Small intestine (tissue), 7 donors: Measurements from ENCODE around the gene ITPR1. TPM values are rescaled to one million over a fixed set of nuclear protein-coding genes. Genes with fewer than 3 reads are reported as not detected.
A peak's percentile ranks its signal among the peaks of the same experiment; 100 is the strongest.

ENCODE experiments used
- DNase-seq, 2 donors: peaks; one replicate each; pipeline versions ENCODE4 v3.0.0 to v3.0.0-alpha.2; 2013
- FAIRE-seq: peaks from 2 replicates; lab custom pipeline; 2012; peaks lifted over from hg19 to GRCh38; lab: Jason Lieb, UNC
- H3K27ac ChIP-seq, 3 donors: one replicate each; pipeline ENCODE4 v1.5.1; 2013; ENCODE audit warnings: low read length in 2 of 3, mild to moderate bottlenecking in 2 of 3, control low read depth in 1 of 3, inconsistent platforms in 1 of 3, low read depth in 1 of 3, moderate library complexity in 1 of 3
- H3K27me3 ChIP-seq, 3 donors: one replicate each; pipeline ENCODE4 v1.6.1; 2013; ENCODE audit warnings: low read length in 3 of 3, inconsistent platforms in 1 of 3; ENCODE audit not compliant: control insufficient read depth in 3 of 3, insufficient read depth in 3 of 3
- H3K36me3 ChIP-seq, 3 donors: one replicate each; pipeline ENCODE4 v1.6.1; 2013; ENCODE audit warnings: low read length in 3 of 3, inconsistent platforms in 1 of 3, low read depth in 1 of 3, mild to moderate bottlenecking in 1 of 3, moderate library complexity in 1 of 3; ENCODE audit not compliant: control insufficient read depth in 3 of 3, insufficient read depth in 2 of 3
- H3K4me1 ChIP-seq, 3 donors: one replicate each; pipeline ENCODE4 v1.6.1; 2013; ENCODE audit warnings: low read length in 2 of 3, inconsistent platforms in 1 of 3, low read depth in 1 of 3, mild to moderate bottlenecking in 1 of 3, moderate library complexity in 1 of 3; ENCODE audit not compliant: control insufficient read depth in 3 of 3, insufficient read depth in 2 of 3
- H3K4me3 ChIP-seq, 3 donors: one replicate each; pipeline ENCODE4 v1.5.1; 2013; ENCODE audit warnings: low read length in 3 of 3, control low read depth in 1 of 3, inconsistent platforms in 1 of 3, low read depth in 1 of 3, mild to moderate bottlenecking in 1 of 3, moderate library complexity in 1 of 3
- H3K9me3 ChIP-seq, 2 donors: one replicate each; pipeline ENCODE4 v1.6.1; 2013; ENCODE audit warnings: low read depth in 1 of 2, low read length in 1 of 2; ENCODE audit not compliant: control insufficient read depth in 2 of 2, insufficient read depth in 1 of 2
- WGBS, 3 donors: extraction: QIAGEN DNeasy Blood & Tissue Kit; methylation state at CpG; one replicate each; pipeline ENCODE4 v1.1.7; 2013; 5-methylcytosine and 5-hydroxymethylcytosine counted together
- polyA plus RNA-seq, 4 donors: library from polyadenylated mRNA; stranded (reverse) in 3 of 4; unstranded in 1 of 4; fragments of 200-250 nt in 3 of 4; fragments of 120-200 nt in 1 of 4; gene quantifications; one replicate each; pipeline versions ENCODE4 v1.2.1 to v1.2.3, GENCODE V29; 2013
- donor health status: healthy with polysubstance abuse.
- donor health status: control.
- donor health status: control.
- donor health status: Bipolar disorder and iron deficiency.
- donor health status: healthy.

ITPR1 gene
- polyA plus RNA-seq, 4 donors: 0.89 to 13.8 (median 5.1) TPM

GRCh38 chr3:4515916-4516579 is 22.9 kb downstream of the ITPR1 start:
- FAIRE-seq: no peak
- DNase-seq: no peak
- H3K36me3 ChIP-seq: peaks cover 0 to 2% (median 0%) of the 10 kb centered on the region in 3 donors
- no peaks in the 10 kb centered on the region for H3K9me3 ChIP-seq
- H3K4me3 ChIP-seq: no peak overlapping the region
- H3K27me3 ChIP-seq: no peaks in the 10 kb centered on the region
- no peak overlapping the region for H3K27ac ChIP-seq
- WGBS, 3 donors: 80 to 82% (median 80%) methylated on average over 7 of the region's 7 CpGs
- no peaks in the 10 kb centered on the region for H3K4me1 ChIP-seq

- no peak for FAIRE-seq
Observed at GRCh38 chr3:4517093-4517492, 23.9 kb downstream of the ITPR1 start.

GRCh38 chr3:4517643-4518311 is 24.6 kb downstream of the ITPR1 start:
- Histone ChIP-seq H3K4me3 (no peak overlapping the region), H3K27me3 (no peaks in the 10 kb centered on the region), H3K27ac (no peak overlapping the region), H3K4me1 (peaks cover 0 to 3% (median 0%) of the 10 kb centered on the region in 3 donors), H3K9me3 (no peaks in the 10 kb centered on the region), H3K36me3 (peaks cover 0 to 2% (median 0%) of the 10 kb centered on the region in 3 donors)
- 38 to 53% (median 40%) methylated on average over 3 of the region's 3 CpGs for WGBS, 3 donors
- FAIRE-seq (no peak), DNase-seq (no peak)

More at GRCh38 chr3:4517093-4517492, 23.9 kb downstream of the ITPR1 start:
- no peak for DNase-seq
- no peaks in the 10 kb centered on the region for H3K27me3 ChIP-seq
- no peak overlapping the region for H3K4me3 ChIP-seq
- no peaks in the 10 kb centered on the region for H3K4me1 ChIP-seq
- no peaks in the 10 kb centered on the region for H3K9me3 ChIP-seq
- peaks cover 0 to 2% (median 0%) of the 10 kb centered on the region in 3 donors for H3K36me3 ChIP-seq
- WGBS, 3 donors: 77 to 92% (median 89%) methylated on average over 5 of the region's 5 CpGs
- H3K27ac ChIP-seq: no peak overlapping the region

GRCh38 chr3:4520033-4520816 is 27.1 kb downstream of the ITPR1 start:
- no peak overlapping the region for H3K4me3 ChIP-seq
- DNase-seq: peak in 1 of 2 donors; percentile 58
- no peak for FAIRE-seq
- H3K27ac ChIP-seq: no peak overlapping the region
- H3K27me3 ChIP-seq: no peaks in the 10 kb centered on the region
- peaks cover 0 to 2% (median 0%) of the 10 kb centered on the region in 3 donors for H3K36me3 ChIP-seq
- no peaks in the 10 kb centered on the region for H3K9me3 ChIP-seq
- H3K4me1 ChIP-seq: peaks cover 0 to 4% (median 3%) of the 10 kb centered on the region in 3 donors
- 17 to 62% (median 47%) methylated on average over 5 of the region's 5 CpGs for WGBS, 3 donors

GRCh38 chr3:4522947-4523346 is 29.8 kb downstream of the ITPR1 start:
- no peak for FAIRE-seq
- Histone ChIP-seq H3K27me3 (no peaks in the 10 kb centered on the region), H3K27ac (no peak overlapping the region), H3K4me3 (no peak overlapping the region), H3K36me3 (peaks cover 0 to 1% (median 0%) of the 10 kb centered on the region in 3 donors), H3K4me1 (peaks cover 0 to 7% (median 3%) of the 10 kb centered on the region in 3 donors), H3K9me3 (no peaks in the 10 kb centered on the region)
- WGBS, 3 donors: 22 to 71% (median 40%) methylated on average over 7 of the region's 7 CpGs
- DNase-seq: peak; percentile 71 to 89

GRCh38 chr3:4523710-4524698 is 30.9 kb downstream of the ITPR1 start:
- Histone ChIP-seq H3K27ac (peak overlapping the region in 1 of 3 donors; percentile 17), H3K4me3 (no peak overlapping the region), H3K4me1 (peaks cover 0 to 7% (median 3%) of the 10 kb centered on the region in 3 donors), H3K27me3 (no peaks in the 10 kb centered on the region), H3K36me3 (no peaks in the 10 kb centered on the region), H3K9me3 (no peaks in the 10 kb centered on the region)
- no peak for FAIRE-seq
- peak in 1 of 2 donors; percentile 20 for DNase-seq
- WGBS, 3 donors: 50 to 65% (median 56%) methylated on average over 12 of the region's 12 CpGs

- DNase-seq: no peak
- FAIRE-seq: no peak
- Histone ChIP-seq H3K27ac (no peak overlapping the region), H3K9me3 (no peaks in the 10 kb centered on the region), H3K4me3 (no peak overlapping the region), H3K27me3 (no peaks in the 10 kb centered on the region), H3K36me3 (no peaks in the 10 kb centered on the region), H3K4me1 (peaks cover 0 to 7% (median 3%) of the 10 kb centered on the region in 3 donors)
- WGBS, 3 donors: 72 to 85% (median 83%) methylated on average over 3 of the region's 3 CpGs
Observed at GRCh38 chr3:4525560-4526223, 32.5 kb downstream of the ITPR1 start.
